ENCODE measurements around the gene DECR2. TPM values are rescaled to one million over a fixed set of nuclear protein-coding genes. Genes with fewer than 3 reads are reported as not detected.
"Not testable (repeated sequence)": the region's sequence is repeated elsewhere in the genome, so short reads cannot be mapped to it uniquely, and the experiment has no call there.

The DECR2 gene
- total RNA-seq, 4 donors from 2014 or later, result 32.2 to 154 (median 105) TPM

DNA sequence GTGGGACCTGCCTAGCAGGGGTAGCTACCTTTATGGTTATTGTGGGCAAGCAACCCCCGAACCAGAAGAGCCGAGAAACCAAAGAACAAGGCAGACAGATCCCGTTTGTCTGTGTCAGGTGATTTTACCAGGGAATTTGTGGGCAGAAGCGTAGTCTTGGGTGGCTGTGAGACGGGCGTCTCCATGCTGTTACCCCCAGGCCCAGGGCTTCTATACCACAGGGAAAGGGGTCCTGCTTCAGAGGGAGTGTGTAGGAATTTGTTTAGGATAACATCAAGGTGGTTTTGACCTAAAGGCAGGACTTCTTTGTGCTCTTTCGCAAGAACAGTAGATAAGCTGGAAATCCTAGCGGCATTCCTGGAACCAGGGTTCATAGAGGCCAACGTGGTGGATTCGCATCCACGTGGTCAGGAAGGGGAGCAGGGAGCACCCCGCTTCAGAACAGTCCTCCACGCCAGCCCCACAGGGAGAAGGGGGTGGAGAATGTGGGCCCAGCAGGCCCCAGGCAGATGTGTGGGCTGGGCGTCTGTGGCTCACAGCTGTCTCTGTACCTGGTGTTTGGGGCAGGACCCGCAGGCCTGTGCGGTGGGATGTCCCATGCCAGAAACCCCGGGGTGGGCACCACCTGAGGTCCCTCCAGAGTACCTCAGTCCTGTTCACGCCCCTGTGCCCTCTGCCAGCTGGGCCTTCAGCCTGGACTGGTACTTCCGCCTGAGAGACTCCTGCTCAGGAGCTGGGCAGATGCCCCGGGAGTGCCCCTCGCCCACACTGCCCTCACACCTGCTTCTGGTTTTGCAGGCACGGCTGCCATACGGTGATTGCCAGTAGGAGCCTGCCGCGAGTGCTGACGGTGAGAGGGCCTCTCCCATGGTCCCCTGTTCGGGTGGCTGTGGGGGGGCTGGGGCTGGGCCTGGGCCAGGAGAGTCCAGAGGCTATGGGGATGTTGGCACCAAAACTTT is 4.1 kb downstream of the DECR2 start:
- no peak for TF ChIP-seq POLR2A (IDR thresholded peaks at IDR 0.05)
- TF ChIP-seq, protein P1, sequence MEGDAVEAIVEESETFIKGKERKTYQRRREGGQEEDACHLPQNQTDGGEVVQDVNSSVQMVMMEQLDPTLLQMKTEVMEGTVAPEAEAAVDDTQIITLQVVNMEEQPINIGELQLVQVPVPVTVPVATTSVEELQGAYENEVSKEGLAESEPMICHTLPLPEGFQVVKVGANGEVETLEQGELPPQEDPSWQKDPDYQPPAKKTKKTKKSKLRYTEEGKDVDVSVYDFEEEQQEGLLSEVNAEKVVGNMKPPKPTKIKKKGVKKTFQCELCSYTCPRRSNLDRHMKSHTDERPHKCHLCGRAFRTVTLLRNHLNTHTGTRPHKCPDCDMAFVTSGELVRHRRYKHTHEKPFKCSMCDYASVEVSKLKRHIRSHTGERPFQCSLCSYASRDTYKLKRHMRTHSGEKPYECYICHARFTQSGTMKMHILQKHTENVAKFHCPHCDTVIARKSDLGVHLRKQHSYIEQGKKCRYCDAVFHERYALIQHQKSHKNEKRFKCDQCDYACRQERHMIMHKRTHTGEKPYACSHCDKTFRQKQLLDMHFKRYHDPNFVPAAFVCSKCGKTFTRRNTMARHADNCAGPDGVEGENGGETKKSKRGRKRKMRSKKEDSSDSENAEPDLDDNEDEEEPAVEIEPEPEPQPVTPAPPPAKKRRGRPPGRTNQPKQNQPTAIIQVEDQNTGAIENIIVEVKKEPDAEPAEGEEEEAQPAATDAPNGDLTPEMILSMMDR (IDR thresholded peaks at IDR 0.05), result no peak
- DNase-seq, result no peak
- H3K9me3 ChIP-seq, result no peaks in the 10 kb centered on the region
- H3K36me3 ChIP-seq, result peaks cover 0 to 13% (median 0%) of the 10 kb centered on the region in 3 donors
- peaks cover 0 to 12% (median 0%) of the 10 kb centered on the region in 4 donors for H3K4me1 ChIP-seq
- H3K4me3 ChIP-seq, result no peak overlapping the region
- no peaks in the 10 kb centered on the region for H3K27me3 ChIP-seq
- no peak overlapping the region for H3K27ac ChIP-seq

DNA sequence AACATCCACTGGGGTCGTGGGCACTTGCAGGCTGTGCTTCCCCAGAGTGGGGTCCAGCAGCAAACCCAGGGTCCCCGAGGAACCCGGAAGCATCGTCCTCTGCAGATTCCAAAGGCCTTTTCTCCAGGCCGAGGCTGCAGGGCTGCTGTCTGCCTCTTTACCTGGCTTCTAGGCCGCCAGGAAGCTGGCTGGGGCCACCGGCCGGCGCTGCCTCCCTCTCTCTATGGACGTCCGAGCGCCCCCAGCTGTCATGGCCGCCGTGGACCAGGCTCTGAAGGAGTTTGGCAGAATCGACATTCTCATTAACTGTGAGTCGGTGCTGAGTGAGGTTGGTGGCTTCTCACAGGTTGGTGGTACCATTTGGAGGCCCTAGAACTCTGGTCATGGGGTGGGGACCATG is 5.6 kb downstream of the DECR2 start:
- DNase-seq, result no peak
- peaks cover 0 to 27% (median 0%) of the 10 kb centered on the region in 3 donors for H3K36me3 ChIP-seq
- H3K27me3 ChIP-seq, result no peaks in the 10 kb centered on the region
- TF ChIP-seq POLR2A (IDR thresholded peaks at IDR 0.05), result no peak
- TF ChIP-seq, protein P1 (IDR thresholded peaks at IDR 0.05), result no peak
- H3K27ac ChIP-seq, result no peak overlapping the region
- H3K9me3 ChIP-seq, result no peaks in the 10 kb centered on the region
- peaks cover 0 to 11% (median 0%) of the 10 kb centered on the region in 4 donors for H3K4me1 ChIP-seq
- no peak overlapping the region for H3K4me3 ChIP-seq

DNA sequence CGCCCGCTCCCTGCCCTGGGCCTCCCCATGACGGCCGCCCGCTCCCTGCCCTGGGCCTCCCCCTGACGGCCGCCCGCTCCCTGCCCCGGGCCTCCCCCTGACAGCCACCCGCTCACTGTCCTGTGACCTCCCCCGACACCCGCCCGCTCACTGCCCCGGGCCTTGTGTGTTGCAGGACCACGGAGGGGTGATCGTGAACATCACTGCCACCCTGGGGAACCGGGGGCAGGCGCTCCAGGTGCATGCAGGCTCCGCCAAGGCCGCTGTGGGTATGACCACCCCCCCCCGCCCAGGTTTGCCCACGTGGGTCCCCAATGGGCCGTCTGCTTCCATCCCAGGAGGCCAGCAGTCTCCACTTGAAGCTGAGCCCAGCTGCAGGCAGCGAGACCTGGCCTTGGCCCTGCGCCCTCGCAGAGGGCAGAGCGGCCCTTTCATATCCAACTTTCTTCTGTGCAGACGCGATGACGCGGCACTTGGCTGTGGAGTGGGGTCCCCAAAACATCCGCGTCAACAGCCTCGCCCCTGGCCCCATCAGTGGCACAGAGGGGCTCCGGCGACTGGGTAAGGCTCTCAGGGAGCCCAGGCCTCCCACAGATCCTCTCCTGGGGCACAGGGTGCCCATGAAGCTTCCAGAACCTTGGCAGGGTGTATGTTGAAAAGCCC is 9.0 kb downstream of the DECR2 start:
- DNase-seq, result no peak
- Histone ChIP-seq H3K27ac (no peak overlapping the region), H3K9me3 (no peaks in the 10 kb centered on the region), H3K4me1 (no peaks in the 10 kb centered on the region), H3K36me3 (peaks cover 0 to 28% (median 0%) of the 10 kb centered on the region in 3 donors), H3K27me3 (no peaks in the 10 kb centered on the region), H3K4me3 (no peak overlapping the region)
- TF ChIP-seq, protein P1 (IDR thresholded peaks at IDR 0.05), result no peak
- no peak for TF ChIP-seq POLR2A (IDR thresholded peaks at IDR 0.05)

DNA sequence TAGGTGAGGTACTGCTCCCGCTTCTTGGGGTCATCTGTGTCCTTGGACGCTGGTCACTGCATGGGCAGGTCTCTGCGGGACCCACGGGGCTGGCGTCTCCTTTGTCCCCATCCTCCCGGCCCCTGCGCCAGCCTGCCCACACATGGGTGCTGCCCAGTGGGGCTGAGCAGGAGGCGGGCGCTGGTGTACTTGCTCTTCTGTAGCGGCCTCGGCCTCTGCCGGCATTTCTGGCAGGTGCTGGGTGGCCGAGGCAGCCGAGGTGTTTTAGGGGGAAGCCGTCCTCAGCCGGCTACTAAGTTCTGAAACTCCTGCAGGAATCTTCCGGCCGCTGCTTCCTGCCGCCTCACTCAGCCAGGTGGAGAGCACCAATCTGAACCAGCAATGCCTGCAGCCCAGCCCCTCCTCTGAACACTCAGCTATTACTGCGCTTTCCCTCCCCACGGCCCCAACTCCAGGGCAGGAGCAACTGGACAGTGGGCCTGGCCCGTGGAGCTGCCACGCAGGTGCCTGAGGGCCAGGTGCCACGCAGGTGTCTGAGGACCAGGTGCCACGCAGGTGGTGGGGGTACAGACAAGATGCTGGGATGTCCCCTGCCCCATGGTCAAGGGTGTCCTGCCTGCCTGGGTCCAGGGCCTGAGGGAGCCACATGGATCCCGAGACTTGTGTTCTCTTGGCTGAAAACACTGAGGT is 10.0 kb downstream of the DECR2 start:
- Histone ChIP-seq H3K36me3 (peaks cover 0 to 28% (median 0%) of the 10 kb centered on the region in 3 donors), H3K27me3 (no peaks in the 10 kb centered on the region), H3K4me1 (no peaks in the 10 kb centered on the region), H3K4me3 (no peak overlapping the region), H3K27ac (no peak overlapping the region), H3K9me3 (no peaks in the 10 kb centered on the region)
- no peak for DNase-seq
- TF ChIP-seq POLR2A (IDR thresholded peaks at IDR 0.05), result no peak
- TF ChIP-seq, protein P1 (IDR thresholded peaks at IDR 0.05), result no peak

DNA sequence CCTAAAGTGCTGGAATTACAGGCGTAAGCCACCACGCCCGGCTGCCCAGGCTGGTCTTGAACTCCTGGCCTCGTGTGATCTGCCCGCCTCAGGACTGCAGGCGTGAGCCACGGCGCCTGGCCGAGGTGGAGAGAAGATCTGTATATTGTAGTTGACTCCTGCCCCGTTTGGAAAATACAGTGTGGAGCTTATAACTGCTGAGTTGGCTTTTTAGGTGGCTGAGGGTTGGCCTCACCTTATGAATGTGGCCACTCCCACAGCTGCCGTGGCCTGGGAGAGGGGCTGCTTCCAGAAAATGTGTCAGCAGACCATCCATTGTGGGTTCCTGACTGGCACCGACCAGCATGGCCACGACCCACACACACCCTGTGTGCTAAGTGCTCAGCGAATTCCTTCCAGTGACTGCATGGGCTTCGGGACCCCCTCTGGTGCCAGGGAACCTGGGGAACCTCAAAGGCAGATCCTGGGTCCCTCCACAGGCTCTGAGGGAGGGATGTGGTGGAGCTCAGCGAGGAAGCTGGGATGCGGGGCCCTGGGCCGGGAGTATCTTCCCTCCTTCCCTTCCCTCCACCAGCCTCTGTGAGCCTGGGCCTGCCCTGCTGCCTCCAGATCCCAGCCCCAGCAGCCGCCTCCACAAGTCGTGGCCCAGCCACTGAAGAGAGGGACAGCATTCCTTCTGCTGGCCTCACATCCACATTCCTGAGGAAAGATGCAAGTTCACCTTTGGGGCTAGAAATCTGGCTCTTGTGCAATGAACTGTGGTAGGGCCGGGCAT is 12.9 kb downstream of the DECR2 start:
- H3K9me3 ChIP-seq, result no peaks in the 10 kb centered on the region
- H3K36me3 ChIP-seq, result peaks cover 0 to 28% (median 0%) of the 10 kb centered on the region in 3 donors
- no peak for TF ChIP-seq POLR2A (IDR thresholded peaks at IDR 0.05)
- TF ChIP-seq, protein P1 (IDR thresholded peaks at IDR 0.05), result no peak
- no peaks in the 10 kb centered on the region for H3K4me1 ChIP-seq
- no peak overlapping the region for H3K27ac ChIP-seq
- no peaks in the 10 kb centered on the region for H3K27me3 ChIP-seq
- no peak overlapping the region for H3K4me3 ChIP-seq
- no peak for DNase-seq

DNA sequence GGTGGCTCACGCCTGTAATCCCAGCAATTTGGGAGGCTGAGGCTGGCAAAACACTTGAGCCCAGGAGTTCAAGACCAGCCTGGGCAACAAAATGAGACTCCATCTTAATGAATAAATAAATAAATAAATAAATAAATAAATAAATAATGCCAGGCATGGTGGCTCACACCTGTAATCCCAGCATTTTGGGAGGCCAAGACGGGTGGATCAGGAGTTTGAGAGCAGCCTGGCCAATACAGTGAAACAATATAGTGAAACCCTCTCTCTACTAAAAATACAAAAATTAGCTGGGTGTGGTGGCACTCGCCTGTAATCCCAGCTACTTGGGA is 13.4 kb downstream of the DECR2 start:
- peaks cover 0 to 22% (median 0%) of the 10 kb centered on the region in 3 donors for H3K36me3 ChIP-seq
- not testable (repeated sequence) for H3K9me3 ChIP-seq, H3K4me1 ChIP-seq, DNase-seq, H3K27ac ChIP-seq, H3K4me3 ChIP-seq, H3K27me3 ChIP-seq

DNA sequence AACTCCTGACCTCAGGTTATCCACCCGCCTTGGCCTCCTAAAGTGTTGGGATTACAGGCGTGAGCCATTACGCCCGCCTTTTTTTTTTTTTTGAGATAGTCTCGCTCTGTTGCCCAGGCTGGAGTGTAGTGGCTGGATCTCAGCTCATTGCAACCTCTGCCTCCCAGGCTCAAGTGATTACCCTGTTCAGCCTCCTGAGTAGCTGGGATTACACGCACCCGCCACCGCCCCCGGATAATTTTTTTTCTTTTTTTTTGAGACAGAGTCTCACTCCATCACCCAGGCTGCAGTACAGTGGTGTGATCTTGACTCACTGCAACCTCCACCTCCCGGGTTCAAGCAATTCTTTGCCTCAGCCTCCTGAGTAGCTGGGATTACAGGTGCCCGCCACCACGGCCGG is 20.5 kb downstream of the DECR2 start:
- H3K27me3 ChIP-seq, H3K36me3 ChIP-seq, H3K4me3 ChIP-seq, H3K27ac ChIP-seq, H3K9me3 ChIP-seq, DNase-seq: not testable (repeated sequence)
- H3K4me1 ChIP-seq, result peaks cover 0 to 18% (median 9%) of the 10 kb centered on the region in 4 donors

Data from Peyer's patch (tissue), 4 donors.